SK-N-SH (cell line): ENCODE data around the gene IFI16. TPM values are rescaled to one million over a fixed set of nuclear protein-coding genes. Genes with fewer than 3 reads are reported as not detected.

Experiments
- CTCF ChIA-PET: fragments of 300-600, 350-600 bp; formaldehyde crosslinking; extraction: SDS; loops from one replicate; lab custom pipeline; 2021; lab: Yijun Ruan, JAX
- POLR2A ChIA-PET: fragments of 350-600 bp; sonication (Branson Sonifier 250); formaldehyde crosslinking; extraction: SDS; loops from one replicate; lab custom pipeline; 2020; ENCODE audit warnings: antibody characterized with exemption, inconsistent platforms; lab: Yijun Ruan, JAX
- DNase-seq: peaks from one replicate; pipeline ENCODE4 v3.0.0; 2012
- H2AFZ ChIP-seq: fragments of 200-600 bp; sonication (generic); 2 replicates; pipeline ENCODE4 v1.8.1; 2016; ENCODE audit warnings: antibody characterized with exemption, mild to moderate bottlenecking, low read depth
- H3F3A ChIP-seq: fragments of 200-600 bp; sonication (generic); replicated peaks from 2 replicates; pipeline ENCODE3; 2016; ENCODE audit warnings: antibody characterized with exemption, mild to moderate bottlenecking; ENCODE audit not compliant: insufficient read depth
- H3K27ac ChIP-seq, 2 experiments: fragments of 200-500 bp in 1 of 2; fragments of 200-600 bp in 1 of 2; sonication (Bioruptor generic) in 1 of 2; sonication (generic), shearing (Covaris generic) in 1 of 2; 2 replicates each; pipeline versions ENCODE4 v1.5.1 to v1.6.1; 2014 to 2016; ENCODE audit warnings: low read depth in 2 of 2, inconsistent platforms in 1 of 2, low read length in 1 of 2, mild to moderate bottlenecking in 1 of 2, mixed read lengths in 1 of 2
- H3K27me3 ChIP-seq: fragments of 200-600 bp; sonication (generic), shearing (Covaris generic); 2 replicates; pipeline ENCODE4 v1.6.1; 2016; ENCODE audit warnings: mixed run types; ENCODE audit not compliant: insufficient read depth
- H3K36me3 ChIP-seq, 2 experiments: fragments of 200-500 bp in 1 of 2; fragments of 200-600 bp in 1 of 2; sonication (Bioruptor generic) in 1 of 2; sonication (generic) in 1 of 2; replicated peaks in 1 of 2; 2 replicates each; pipeline versions ENCODE3 to v1.5.1; 2014 to 2016; ENCODE audit warnings: low read length in 1 of 2, mild to moderate bottlenecking in 1 of 2; ENCODE audit not compliant: insufficient read depth in 2 of 2, control insufficient read depth in 1 of 2
- H3K4me1 ChIP-seq, 2 experiments: fragments of 200-500 bp in 1 of 2; fragments of 200-600 bp in 1 of 2; sonication (Bioruptor generic) in 1 of 2; sonication (generic), shearing (Covaris generic) in 1 of 2; 2 replicates each; pipeline versions ENCODE4 v1.5.1 to v1.6.1; 2014 to 2016; ENCODE audit warnings: low read depth in 1 of 2, low read length in 1 of 2, mixed run types in 1 of 2; ENCODE audit not compliant: insufficient read depth in 2 of 2, control insufficient read depth in 1 of 2
- H3K4me2 ChIP-seq: fragments of 200-600 bp; sonication (generic), shearing (Covaris generic); 2 replicates; pipeline ENCODE4 v1.6.1; 2017; ENCODE audit warnings: mixed run types
- H3K4me3 ChIP-seq, 2 experiments: fragments of 200-500 bp in 1 of 2; fragments of 200-600 bp in 1 of 2; sonication (Bioruptor generic) in 1 of 2; sonication (generic), shearing (Covaris generic) in 1 of 2; 2 replicates each; pipeline versions ENCODE4 v1.5.1 to v1.8.1; 2014 to 2016; ENCODE audit warnings: low read depth in 2 of 2, inconsistent platforms in 1 of 2, low read length in 1 of 2, mild to moderate bottlenecking in 1 of 2, mixed read lengths in 1 of 2, moderate library complexity in 1 of 2
- H3K79me2 ChIP-seq: fragments of 200-600 bp; sonication (generic); 2 replicates; pipeline ENCODE4 v1.8.1; 2017; ENCODE audit warnings: mild to moderate bottlenecking; ENCODE audit not compliant: insufficient read depth
- H3K9ac ChIP-seq: fragments of 200-600 bp; sonication (generic); 2 replicates; pipeline ENCODE4 v1.6.1; 2017; ENCODE audit warnings: mixed run types
- H3K9me2 ChIP-seq: fragments of 200-600 bp; sonication (generic); 2 replicates; pipeline ENCODE4 v1.6.1; 2017; ENCODE audit warnings: mixed run types
- H3K9me3 ChIP-seq: fragments of 200-600 bp; sonication (generic); 2 replicates; pipeline ENCODE4 v1.6.1; 2017; ENCODE audit warnings: mixed run types, mild to moderate bottlenecking, moderate library complexity
- H4K20me1 ChIP-seq: fragments of 200-600 bp; sonication (generic); 2 replicates; pipeline ENCODE4 v1.6.1; 2017; ENCODE audit warnings: mild to moderate bottlenecking, mixed run types; ENCODE audit not compliant: insufficient read depth
- CTCF ChIP-seq: fragments of 200-600 bp; sonication (generic); IDR thresholded peaks from 2 replicates; pipeline ENCODE4 v1.6.1; 2017; ENCODE audit warnings: antibody characterized with exemption, mild to moderate bottlenecking, moderate library complexity
- GABPA ChIP-seq: IDR thresholded peaks from 2 replicates; pipeline ENCODE4 v1.4.0; 2012; ENCODE audit warnings: low read depth, mild to moderate bottlenecking
- TAF1 ChIP-seq: IDR thresholded peaks from 2 replicates; pipeline ENCODE4 v1.6.1; 2012; ENCODE audit warnings: low read depth, mild to moderate bottlenecking, low read length, moderate library complexity, borderline replicate concordance
- USF1 ChIP-seq: IDR thresholded peaks from 2 replicates; pipeline ENCODE4 v1.4.0; 2012; ENCODE audit warnings: low read depth, borderline replicate concordance
- WGBS: methylation state at CpG from one replicate; pipeline ENCODE4 v1.1.6; 2017; ENCODE audit warnings: low lambda C conversion rate; 5-methylcytosine and 5-hydroxymethylcytosine counted together
- polyA plus RNA-seq, 3 experiments: library from polyadenylated mRNA; depleted of rRNA; stranded (reverse); fragments of >200 nt; gene quantifications; 2 replicates each; pipeline ENCODE4 v1.2.3, GENCODE V29; 2012

Gene IFI16
- polyA plus RNA-seq, 1 of the 3 experiments (the other 2 are of a cell fraction): 56.1 TPM

- WGBS: 38% methylated on average over 4 of the region's 4 CpGs
- Histone ChIP-seq H3K79me2 (no peaks in the 10 kb centered on the region), H4K20me1 (no peaks in the 10 kb centered on the region), H3K4me1 (peaks cover 0 to 15% of the 10 kb centered on the region in 2 experiments; a peak in 3 of 4 replicates), H3K36me3 (no peaks in the 10 kb centered on the region), H3K4me2 (no peak overlapping the region), H3K9me2 (no peaks in the 10 kb centered on the region), H2AFZ (0 out of 2 replicates have a peak overlapping the region, but pooled peaks have one; percentile 3), H3K9ac (no peak overlapping the region), H3F3A (peaks cover 28% of the 10 kb centered on the region), H3K4me3 (no peak overlapping the region; a peak in 1 of 4 replicates), H3K27me3 (no peaks in the 10 kb centered on the region), H3K9me3 (no peaks in the 10 kb centered on the region), H3K27ac (peak overlapping the region in 1 of 2 experiments; percentile 54; a peak in 2 of 4 replicates)
- ChIA-PET POLR2A (no interaction called here), CTCF (interaction anchor here (0.9 to 1.6 kb wide), 6 partner anchors 9 to 886 kb away, joined by 3 to 7 read pairs (median 6); no protein-coding TSS in a partner anchor)
- no peak for TF ChIP-seq TAF1
- peak; percentile 65 for TF ChIP-seq CTCF
- DNase-seq: no peak
Measured at GRCh38 chr1:159089184-159089791, 79.6 kb downstream of the IFI16 start.

- Histone ChIP-seq H3K4me3 (no peak overlapping the region), H3K4me1 (peaks cover 0 to 15% of the 10 kb centered on the region in 2 experiments; a peak in 3 of 4 replicates), H3K9ac (no peak overlapping the region), H2AFZ (peak overlapping the region; percentile 45; the same call in 1 of the 2 replicates), H3K27me3 (no peaks in the 10 kb centered on the region), H3K36me3 (no peaks in the 10 kb centered on the region), H3K27ac (peak overlapping the region in 1 of 2 experiments; percentile 86; a peak in 2 of 4 replicates), H3K9me2 (no peaks in the 10 kb centered on the region), H3K9me3 (no peaks in the 10 kb centered on the region), H3K79me2 (no peaks in the 10 kb centered on the region), H4K20me1 (no peaks in the 10 kb centered on the region), H3K4me2 (no peak overlapping the region), H3F3A (peaks cover 28% of the 10 kb centered on the region)
- ChIA-PET POLR2A (no interaction called here), CTCF (interaction anchor here (0.9 to 1.9 kb wide), 2 partner anchors 8 to 18 kb away, joined by 6 to 7 read pairs; no protein-coding TSS in a partner anchor)
- 49% methylated on average over 4 of the region's 4 CpGs for WGBS
- no peak for DNase-seq
- TF ChIP-seq USF1 (no peak), GABPA (0 out of 2 replicates have a peak, but pooled peaks have one; percentile 20)
Measured at GRCh38 chr1:159090286-159091179, 80.8 kb downstream of the IFI16 start.
